GM20000 (cell line): Measurements from ENCODE around the gene ST3GAL5.

Source experiments
- DNase-seq: peaks from one replicate; pipeline ENCODE4 v3.0.0; 2012; ENCODE audit warnings: low spot score
- TF ChIP-seq, protein P1 (sequence below): IDR thresholded peaks from 2 replicates; pipeline ENCODE4 v1.5.1; 2012; ENCODE audit warnings: mild to moderate bottlenecking, control low read depth; ENCODE audit errors: extremely low read depth, missing control alignments

Gene ST3GAL5

DNA sequence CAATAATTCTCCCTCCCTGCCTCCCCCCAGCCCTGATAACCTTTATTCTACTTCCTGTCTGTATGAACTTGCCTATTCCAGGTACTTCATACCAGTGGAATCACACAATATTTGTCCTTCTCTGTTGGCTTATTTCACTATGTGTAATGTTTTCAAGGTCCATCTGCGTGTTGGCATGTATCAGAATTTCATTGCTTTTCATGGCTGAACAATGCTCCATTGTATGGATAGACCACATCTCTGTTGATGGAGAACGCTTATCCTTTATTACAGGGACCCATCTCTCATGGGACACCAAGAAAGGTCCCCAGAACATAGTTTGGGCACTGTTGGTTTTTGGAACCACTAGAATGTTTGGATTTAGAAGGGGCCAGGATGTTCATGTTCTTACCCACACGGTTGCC lies 94.8 kb downstream of the ST3GAL5 start:
- DNase-seq = no peak
- TF ChIP-seq, protein P1, sequence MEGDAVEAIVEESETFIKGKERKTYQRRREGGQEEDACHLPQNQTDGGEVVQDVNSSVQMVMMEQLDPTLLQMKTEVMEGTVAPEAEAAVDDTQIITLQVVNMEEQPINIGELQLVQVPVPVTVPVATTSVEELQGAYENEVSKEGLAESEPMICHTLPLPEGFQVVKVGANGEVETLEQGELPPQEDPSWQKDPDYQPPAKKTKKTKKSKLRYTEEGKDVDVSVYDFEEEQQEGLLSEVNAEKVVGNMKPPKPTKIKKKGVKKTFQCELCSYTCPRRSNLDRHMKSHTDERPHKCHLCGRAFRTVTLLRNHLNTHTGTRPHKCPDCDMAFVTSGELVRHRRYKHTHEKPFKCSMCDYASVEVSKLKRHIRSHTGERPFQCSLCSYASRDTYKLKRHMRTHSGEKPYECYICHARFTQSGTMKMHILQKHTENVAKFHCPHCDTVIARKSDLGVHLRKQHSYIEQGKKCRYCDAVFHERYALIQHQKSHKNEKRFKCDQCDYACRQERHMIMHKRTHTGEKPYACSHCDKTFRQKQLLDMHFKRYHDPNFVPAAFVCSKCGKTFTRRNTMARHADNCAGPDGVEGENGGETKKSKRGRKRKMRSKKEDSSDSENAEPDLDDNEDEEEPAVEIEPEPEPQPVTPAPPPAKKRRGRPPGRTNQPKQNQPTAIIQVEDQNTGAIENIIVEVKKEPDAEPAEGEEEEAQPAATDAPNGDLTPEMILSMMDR = no peak

DNA sequence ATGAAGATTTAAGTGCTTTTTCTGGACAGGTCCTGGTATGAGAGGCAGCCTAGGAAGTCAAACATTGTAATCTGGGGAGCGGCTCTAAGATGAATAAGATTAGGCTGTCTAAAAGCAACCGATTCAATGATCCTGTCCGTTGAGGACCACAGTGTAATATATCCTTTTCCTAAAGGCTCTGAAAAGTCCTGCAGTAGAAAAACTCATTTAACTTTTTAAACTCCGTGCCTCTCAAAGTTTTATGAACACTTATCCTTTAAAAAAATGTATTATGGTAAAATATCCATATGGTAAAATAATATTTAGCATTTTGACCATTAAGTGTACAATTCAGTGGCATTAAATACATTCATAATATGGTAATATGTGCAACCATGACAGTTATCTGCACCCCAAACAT lies 95.2 kb downstream of the ST3GAL5 start:
- DNase-seq = no peak
- TF ChIP-seq, protein P1 = no peak

DNA sequence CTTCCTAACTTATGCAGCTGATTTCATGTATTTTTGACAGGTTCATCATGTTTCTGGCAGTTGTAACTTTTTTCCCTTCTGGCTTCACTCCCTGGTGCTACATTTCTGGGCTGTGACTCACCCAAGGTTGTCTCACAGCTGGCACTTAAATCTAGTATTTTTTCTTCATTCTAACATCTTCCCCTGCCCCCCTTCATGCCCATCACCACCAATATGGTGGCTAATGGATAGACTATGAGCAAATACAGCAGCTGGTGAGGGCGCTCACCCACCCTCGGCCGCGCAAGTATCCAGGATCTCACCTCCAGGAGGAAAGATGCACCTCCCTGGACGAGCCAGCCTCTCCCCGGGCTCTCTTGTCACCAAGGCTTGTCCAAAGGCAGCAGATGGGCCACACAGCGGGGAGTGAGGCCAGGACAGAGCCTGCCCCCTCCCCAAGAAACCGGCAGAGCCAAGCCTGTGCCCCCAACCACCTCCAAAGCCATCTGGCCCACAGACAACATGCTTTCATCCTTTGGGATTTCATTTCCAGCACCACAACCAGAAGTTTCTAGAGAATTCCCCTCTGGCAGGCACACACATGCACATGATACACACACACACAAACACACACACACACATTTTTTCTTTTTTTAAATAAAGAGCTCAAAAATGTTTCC lies 95.9 kb downstream of the ST3GAL5 start:
- TF ChIP-seq, protein P1 = no peak
- no peak for DNase-seq

DNA sequence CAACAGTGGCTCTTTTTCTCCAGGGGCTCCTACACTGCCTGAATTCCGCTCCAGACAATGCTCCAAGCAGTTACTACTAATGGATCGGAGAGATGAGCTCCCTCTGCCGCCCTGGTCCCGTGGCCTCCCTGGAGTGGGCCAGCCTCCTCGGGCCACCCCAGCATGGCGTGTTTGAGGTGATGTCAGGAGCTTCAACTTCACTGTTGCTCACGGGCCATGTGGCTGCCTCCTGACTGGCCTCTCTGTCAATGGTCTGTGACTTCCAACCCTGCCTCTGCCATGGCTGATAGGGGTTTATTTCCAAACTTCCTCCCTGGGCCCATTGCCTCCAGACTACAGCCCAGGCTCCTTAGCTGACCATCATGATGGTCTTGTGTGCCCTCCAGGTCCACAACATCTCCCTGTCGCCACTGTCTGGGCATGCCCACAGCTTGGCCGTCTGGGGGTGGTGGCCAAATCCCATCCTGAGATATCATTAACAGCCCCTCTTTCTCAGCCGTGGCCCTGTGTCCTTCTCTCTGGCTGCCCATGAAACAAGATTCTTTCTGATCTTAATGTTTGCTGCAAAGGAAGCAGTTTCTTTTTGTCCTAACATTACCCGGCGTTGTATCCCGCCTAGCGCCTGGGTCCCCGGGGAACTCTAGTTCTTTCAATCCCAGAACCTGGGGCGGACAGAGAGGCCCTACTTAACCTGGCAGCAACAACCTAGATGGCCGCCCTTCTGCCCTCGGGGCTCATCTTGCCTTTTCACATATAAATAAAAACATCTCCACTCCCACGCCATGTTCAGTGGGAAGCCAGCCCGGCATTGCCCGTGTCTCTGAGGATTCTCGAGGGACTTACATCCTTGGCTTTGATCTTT lies 96.9 kb downstream of the ST3GAL5 start:
- DNase-seq = no peak
- TF ChIP-seq, protein P1 = no peak

DNA sequence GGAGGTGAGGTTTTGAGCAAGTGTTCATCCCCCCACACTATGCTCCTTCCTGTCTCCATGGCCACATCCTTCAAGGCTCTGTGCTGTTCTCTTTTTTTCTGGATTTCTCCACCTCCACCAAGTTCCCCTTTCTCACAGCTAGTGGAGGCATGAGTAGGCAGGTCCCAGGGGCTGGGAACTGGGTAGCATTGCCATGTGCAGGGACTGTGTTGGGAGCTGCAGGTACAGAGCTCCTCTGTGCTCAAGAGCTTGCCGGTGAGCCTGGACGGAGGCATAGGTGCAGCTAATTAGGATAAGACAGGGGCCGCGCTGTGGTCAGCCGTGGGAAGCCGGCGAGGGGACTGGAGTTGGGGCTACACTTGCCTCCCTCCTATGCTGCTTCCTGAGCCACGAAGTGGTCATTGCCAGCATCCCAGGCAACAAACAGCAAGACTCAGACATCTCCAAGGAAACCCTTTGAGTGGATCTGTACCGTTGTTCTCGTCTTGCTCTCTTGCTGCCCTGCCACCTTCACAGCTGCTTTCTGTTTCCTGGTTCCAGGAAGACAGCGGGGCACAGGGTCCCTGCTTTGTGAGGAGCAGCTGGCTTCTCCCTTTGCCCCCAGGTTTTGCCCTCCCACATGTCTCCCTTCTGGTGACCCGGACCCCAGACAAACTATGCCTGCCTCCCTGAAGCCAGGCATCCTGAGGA lies 98.1 kb downstream of the ST3GAL5 start:
- no peak for DNase-seq
- TF ChIP-seq, protein P1 = no peak

DNA sequence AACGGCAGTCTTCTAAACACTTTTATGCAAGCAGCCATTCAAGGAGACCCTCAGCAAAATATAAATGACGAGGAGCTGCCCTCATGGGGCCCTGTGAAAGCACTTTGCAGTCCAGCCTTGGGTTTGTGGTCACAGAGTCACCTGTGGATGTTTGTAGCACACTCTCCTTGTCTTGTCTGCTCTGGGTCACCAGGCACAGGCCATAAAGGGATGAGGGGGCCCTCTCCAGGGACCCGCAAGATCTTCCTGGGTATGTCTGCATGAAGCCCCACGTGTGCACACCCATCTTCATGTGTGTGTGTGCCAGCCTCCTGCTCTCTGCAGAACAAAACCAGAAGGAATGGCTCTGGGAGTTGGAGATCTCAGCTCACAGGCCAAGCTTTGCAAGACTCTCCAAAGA lies 98.8 kb downstream of the ST3GAL5 start:
- DNase-seq = no peak
- TF ChIP-seq, protein P1 = no peak

DNA sequence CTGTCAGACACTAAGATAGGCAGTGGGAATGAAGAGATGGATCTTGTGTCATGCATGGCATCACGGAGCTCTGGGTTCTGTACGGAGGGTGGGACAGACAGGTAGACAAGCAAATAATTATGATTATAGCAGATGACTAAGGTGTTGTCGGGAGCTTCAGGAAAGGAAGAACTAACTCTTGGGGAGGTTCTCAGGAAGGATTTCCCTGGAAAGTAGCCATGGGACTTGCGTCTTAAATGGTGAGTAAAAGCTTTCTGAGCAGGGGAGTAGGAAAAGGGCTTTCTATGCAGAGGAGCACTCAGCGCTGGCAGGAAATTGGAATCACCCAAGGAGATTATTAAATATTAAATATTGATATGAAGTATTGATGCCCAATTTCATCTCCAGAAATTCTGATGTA lies 99.5 kb downstream of the ST3GAL5 start:
- DNase-seq = no peak
- TF ChIP-seq, protein P1 = no peak
